Mesendoderm (in vitro differentiated cells): ENCODE results near the gene PLCG2.

Experiments used
- DNase-seq: peaks from one replicate; pipeline ENCODE4 v3.0.0; 2013
- H2AK5ac ChIP-seq: 2 replicates; pipeline ENCODE4 v1.6.1; 2013; ENCODE audit warnings: low read length, inconsistent platforms
- H2BK120ac ChIP-seq: 2 replicates; pipeline ENCODE4 v1.6.1; 2013; ENCODE audit warnings: low read depth, mild to moderate bottlenecking, low read length, moderate library complexity, mixed read lengths
- H2BK15ac ChIP-seq: replicated peaks from 2 replicates; pipeline ENCODE4 v1.6.1; 2013; ENCODE audit warnings: low read depth, mild to moderate bottlenecking, moderate library complexity
- H2BK5ac ChIP-seq: 2 replicates; pipeline ENCODE4 v1.6.1; 2013; ENCODE audit warnings: low read length, inconsistent platforms
- H3K18ac ChIP-seq: 2 replicates; pipeline ENCODE4 v1.6.1; 2013; ENCODE audit warnings: mild to moderate bottlenecking, low read length, mixed read lengths
- H3K23ac ChIP-seq: one replicate; pipeline ENCODE4 v1.6.1; 2013; ENCODE audit warnings: low read length
- H3K27ac ChIP-seq: 2 replicates; pipeline ENCODE4 v1.5.1; 2013; ENCODE audit warnings: low read depth, mild to moderate bottlenecking, inconsistent platforms, low read length, moderate library complexity
- H3K27me3 ChIP-seq: 2 replicates; pipeline ENCODE4 v1.6.1; 2013; ENCODE audit warnings: low read length, control low read depth, mild to moderate bottlenecking, inconsistent platforms; ENCODE audit not compliant: insufficient read depth, poor library complexity
- H3K36me3 ChIP-seq: 2 replicates; pipeline ENCODE4 v1.6.1; 2013; ENCODE audit warnings: low read length, inconsistent platforms; ENCODE audit not compliant: control insufficient read depth, insufficient read depth
- H3K4ac ChIP-seq: one replicate; pipeline ENCODE4 v1.6.1; 2013; ENCODE audit warnings: low read depth, mild to moderate bottlenecking, low read length, moderate library complexity
- H3K4me1 ChIP-seq: 2 replicates; pipeline ENCODE4 v1.6.1; 2013; ENCODE audit warnings: low read depth, low read length, inconsistent platforms; ENCODE audit not compliant: control insufficient read depth
- H3K4me2 ChIP-seq: 2 replicates; pipeline ENCODE4 v1.6.1; 2013; ENCODE audit warnings: low read length
- H3K4me3 ChIP-seq: 2 replicates; pipeline ENCODE4 v1.5.1; 2013; ENCODE audit warnings: mild to moderate bottlenecking, low read length
- H3K56ac ChIP-seq: one replicate; pipeline ENCODE4 v1.6.1; 2013; ENCODE audit warnings: low read length
- H3K79me1 ChIP-seq: 2 replicates; pipeline ENCODE4 v1.6.1; 2013; ENCODE audit warnings: low read length, inconsistent platforms
- H3K79me2 ChIP-seq: 2 replicates; pipeline ENCODE4 v1.6.1; 2013; ENCODE audit warnings: mild to moderate bottlenecking, low read length; ENCODE audit not compliant: control insufficient read depth, insufficient read depth
- H3K9ac ChIP-seq: 2 replicates; pipeline ENCODE4 v1.6.1; 2013; ENCODE audit warnings: low read length, inconsistent platforms
- H4K5ac ChIP-seq: one replicate; pipeline ENCODE4 v1.6.1; 2013; ENCODE audit warnings: low read length
- H4K8ac ChIP-seq: one replicate; pipeline ENCODE4 v1.6.1; 2013; ENCODE audit warnings: low read depth, mild to moderate bottlenecking, control low read depth, low read length, moderate library complexity
- WGBS: extraction: QIAGEN DNeasy Blood & Tissue Kit; methylation state at CpG from one replicate; pipeline ENCODE4 v1.1.7; 2013; ENCODE audit warnings: low lambda C conversion rate, missing lambda C conversion rate; ENCODE audit not compliant: insufficient coverage; ENCODE audit errors: extremely low coverage; 5-methylcytosine and 5-hydroxymethylcytosine counted together

PLCG2 gene

GRCh38 chr16:81866820-81867440, 87.8 kb downstream of the PLCG2 start:
- Histone ChIP-seq H3K79me1 (no peaks in the 10 kb centered on the region), H3K4me1 (no peaks in the 10 kb centered on the region), H3K9ac (no peak overlapping the region), H3K18ac (no peak overlapping the region), H3K27ac (no peak overlapping the region), H2AK5ac (no peak overlapping the region), H3K27me3 (no peaks in the 10 kb centered on the region), H3K79me2 (no peaks in the 10 kb centered on the region), H3K4me3 (no peak overlapping the region), H2BK15ac (no peak overlapping the region), H3K23ac (no peak overlapping the region), H2BK5ac (no peak overlapping the region), H2BK120ac (no peak overlapping the region), H3K4ac (no peak overlapping the region), H3K56ac (no peak overlapping the region), H3K36me3 (no peaks in the 10 kb centered on the region), H4K8ac (no peak overlapping the region), H4K5ac (no peak overlapping the region), H3K4me2 (no peak overlapping the region)
- WGBS: no CpG with 5 or more reads among the region's 10 CpGs
- no peak for DNase-seq

GRCh38 chr16:81868057-81868748, 89.1 kb downstream of the PLCG2 start:
- Histone ChIP-seq H2BK120ac (no peak overlapping the region), H3K79me1 (no peaks in the 10 kb centered on the region), H2BK5ac (no peak overlapping the region), H3K4me3 (no peak overlapping the region), H3K27ac (no peak overlapping the region), H3K18ac (no peak overlapping the region), H3K23ac (no peak overlapping the region), H3K9ac (no peak overlapping the region), H3K79me2 (no peaks in the 10 kb centered on the region), H4K5ac (no peak overlapping the region), H4K8ac (no peak overlapping the region), H3K4ac (no peak overlapping the region), H3K4me1 (no peaks in the 10 kb centered on the region), H2AK5ac (no peak overlapping the region), H2BK15ac (no peak overlapping the region), H3K36me3 (no peaks in the 10 kb centered on the region), H3K4me2 (no peak overlapping the region), H3K56ac (no peak overlapping the region), H3K27me3 (no peaks in the 10 kb centered on the region)
- no peak for DNase-seq
- no CpG with 5 or more reads among the region's 3 CpGs for WGBS

- no peaks in the 10 kb centered on the region for H3K4me1 ChIP-seq
- H3K9ac ChIP-seq: no peak overlapping the region
- H3K56ac ChIP-seq: no peak overlapping the region
- no peak overlapping the region for H3K27ac ChIP-seq
- H3K79me2 ChIP-seq: no peaks in the 10 kb centered on the region
- no peaks in the 10 kb centered on the region for H3K79me1 ChIP-seq
- H2BK5ac ChIP-seq: no peak overlapping the region
- H3K23ac ChIP-seq: no peak overlapping the region
- no peak overlapping the region for H3K4me3 ChIP-seq
- H3K18ac ChIP-seq: no peak overlapping the region
- H3K36me3 ChIP-seq: no peaks in the 10 kb centered on the region
- no peak overlapping the region for H2AK5ac ChIP-seq
- no peak overlapping the region for H3K4me2 ChIP-seq
- no peak overlapping the region for H2BK120ac ChIP-seq
- H3K27me3 ChIP-seq: no peaks in the 10 kb centered on the region
- no peak overlapping the region for H2BK15ac ChIP-seq
- H4K8ac ChIP-seq: no peak overlapping the region
- DNase-seq: no peak
- no peak overlapping the region for H3K4ac ChIP-seq
- WGBS: no CpG with 5 or more reads among the region's 5 CpGs
- H4K5ac ChIP-seq: no peak overlapping the region
Observed at GRCh38 chr16:81869326-81869725, 90.2 kb downstream of the PLCG2 start.

- Histone ChIP-seq H3K4ac (no peak overlapping the region), H3K23ac (no peak overlapping the region), H2BK5ac (no peak overlapping the region), H3K27ac (no peak overlapping the region), H3K4me1 (peaks cover 2% of the 10 kb centered on the region), H3K4me3 (no peak overlapping the region), H3K79me1 (no peaks in the 10 kb centered on the region), H2BK15ac (no peak overlapping the region), H3K18ac (no peak overlapping the region), H4K8ac (no peak overlapping the region), H3K36me3 (no peaks in the 10 kb centered on the region), H3K79me2 (no peaks in the 10 kb centered on the region), H3K27me3 (no peaks in the 10 kb centered on the region), H2BK120ac (no peak overlapping the region), H3K56ac (no peak overlapping the region), H4K5ac (no peak overlapping the region), H2AK5ac (no peak overlapping the region), H3K9ac (no peak overlapping the region), H3K4me2 (no peak overlapping the region)
- no CpG with 5 or more reads among the region's 4 CpGs for WGBS
- DNase-seq: no peak
Observed at GRCh38 chr16:81873206-81873605, 94.1 kb downstream of the PLCG2 start.

GRCh38 chr16:81873843-81874752, 95.0 kb downstream of the PLCG2 start:
- peak overlapping the region; percentile 11 for H3K56ac ChIP-seq
- peak; percentile 63 for DNase-seq
- H2BK120ac ChIP-seq: no peak overlapping the region
- H3K4me2 ChIP-seq: no peak overlapping the region
- no peak overlapping the region for H3K4me3 ChIP-seq
- WGBS: no CpG with 5 or more reads among the region's 6 CpGs
- no peaks in the 10 kb centered on the region for H3K36me3 ChIP-seq
- peaks cover 2% of the 10 kb centered on the region for H3K4me1 ChIP-seq
- H3K79me2 ChIP-seq: no peaks in the 10 kb centered on the region
- no peak overlapping the region for H3K4ac ChIP-seq
- H2BK5ac ChIP-seq: no peak overlapping the region
- no peak overlapping the region for H3K9ac ChIP-seq
- H3K18ac ChIP-seq: no peak overlapping the region
- H4K5ac ChIP-seq: no peak overlapping the region
- no peak overlapping the region for H2BK15ac ChIP-seq
- H3K23ac ChIP-seq: no peak overlapping the region
- H2AK5ac ChIP-seq: no peak overlapping the region
- no peaks in the 10 kb centered on the region for H3K27me3 ChIP-seq
- no peak overlapping the region for H4K8ac ChIP-seq
- no peak overlapping the region for H3K27ac ChIP-seq
- no peaks in the 10 kb centered on the region for H3K79me1 ChIP-seq
